Activated CD8-positive, alpha-beta memory T cell treated with anti-CD3 and anti-CD28 coated beads for 4 hours (primary cell): Measurements from ENCODE around the gene HOTAIR.
A peak's percentile ranks its signal among the peaks of the same experiment; 100 is the strongest.

Experiments used
- DNase-seq, 2 donors: peaks; one replicate each; pipeline ENCODE4 v3.0.0-alpha.2; 2020; ENCODE audit warnings: low read depth in 2 of 2

HOTAIR gene

DNA sequence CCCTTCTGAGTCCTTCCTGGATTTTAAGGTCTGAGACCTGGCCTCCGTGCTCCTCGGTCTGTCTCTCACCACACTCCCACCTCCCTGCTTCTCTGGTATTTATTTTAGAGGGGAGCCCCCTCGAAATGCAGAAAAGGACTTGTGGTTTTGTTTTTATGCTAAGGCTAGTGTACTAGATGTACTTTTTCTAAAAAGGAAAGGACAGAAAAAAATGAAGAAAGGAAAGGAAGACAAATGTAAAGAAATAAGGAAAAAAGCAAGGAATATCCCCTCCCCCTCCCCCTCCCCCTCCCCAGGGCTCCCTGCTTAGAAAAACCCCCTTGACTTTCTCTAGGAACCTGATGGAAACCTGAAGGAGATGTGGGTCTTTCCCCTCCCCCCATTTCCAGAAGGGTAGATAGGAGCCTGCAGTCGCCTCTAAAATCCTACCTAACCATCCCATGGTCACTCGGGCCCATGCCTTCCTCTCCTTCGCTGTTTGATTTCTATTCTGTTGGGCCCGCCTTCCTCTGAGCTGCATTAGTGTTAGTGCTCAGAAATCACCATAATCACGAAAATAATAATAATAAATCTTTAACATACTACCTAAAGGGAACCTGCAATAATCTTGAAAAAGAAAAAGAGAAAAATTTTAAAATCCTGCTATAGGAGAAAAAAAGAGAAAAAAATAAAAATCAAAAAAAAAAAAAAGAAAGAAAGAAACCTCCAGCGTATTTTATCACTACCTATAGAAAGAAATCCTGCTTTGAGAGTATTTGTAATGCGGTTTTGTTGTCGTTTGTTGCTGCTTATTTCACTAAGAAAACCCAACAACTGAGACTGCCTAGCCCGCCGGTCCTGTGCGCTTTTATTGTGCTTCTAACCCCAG is 37.1 kb upstream of the HOTAIR start:
- DNase-seq = no peak

DNA sequence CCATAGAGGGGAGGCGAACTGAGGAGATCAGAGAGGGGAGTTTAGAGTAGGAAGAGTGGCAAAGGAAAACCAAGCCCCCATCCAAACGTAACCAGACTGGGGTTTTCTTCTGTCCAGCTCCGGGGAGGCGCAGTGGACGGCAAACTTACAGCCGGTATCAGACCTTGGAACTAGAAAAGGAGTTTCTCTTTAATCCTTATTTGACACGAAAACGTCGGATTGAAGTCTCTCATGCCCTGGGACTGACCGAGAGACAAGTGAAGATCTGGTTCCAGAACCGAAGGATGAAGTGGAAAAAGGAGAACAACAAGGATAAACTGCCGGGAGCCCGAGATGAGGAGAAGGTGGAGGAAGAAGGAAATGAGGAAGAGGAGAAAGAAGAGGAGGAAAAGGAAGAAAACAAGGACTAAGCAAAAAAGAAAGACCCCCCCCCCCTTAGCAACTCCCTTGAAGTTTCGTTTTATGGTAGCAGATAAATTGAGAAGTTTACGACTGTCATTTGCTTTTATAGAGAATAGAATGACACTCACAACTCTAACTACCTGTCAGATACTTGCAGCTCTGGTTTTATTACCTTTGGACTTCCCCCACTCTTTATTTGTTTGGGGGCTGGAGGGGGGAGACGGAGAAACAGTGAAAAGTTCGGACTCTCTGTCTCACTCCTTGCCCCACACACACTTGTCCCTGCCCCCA is 36.4 kb upstream of the HOTAIR start:
- DNase-seq = no peak

DNA sequence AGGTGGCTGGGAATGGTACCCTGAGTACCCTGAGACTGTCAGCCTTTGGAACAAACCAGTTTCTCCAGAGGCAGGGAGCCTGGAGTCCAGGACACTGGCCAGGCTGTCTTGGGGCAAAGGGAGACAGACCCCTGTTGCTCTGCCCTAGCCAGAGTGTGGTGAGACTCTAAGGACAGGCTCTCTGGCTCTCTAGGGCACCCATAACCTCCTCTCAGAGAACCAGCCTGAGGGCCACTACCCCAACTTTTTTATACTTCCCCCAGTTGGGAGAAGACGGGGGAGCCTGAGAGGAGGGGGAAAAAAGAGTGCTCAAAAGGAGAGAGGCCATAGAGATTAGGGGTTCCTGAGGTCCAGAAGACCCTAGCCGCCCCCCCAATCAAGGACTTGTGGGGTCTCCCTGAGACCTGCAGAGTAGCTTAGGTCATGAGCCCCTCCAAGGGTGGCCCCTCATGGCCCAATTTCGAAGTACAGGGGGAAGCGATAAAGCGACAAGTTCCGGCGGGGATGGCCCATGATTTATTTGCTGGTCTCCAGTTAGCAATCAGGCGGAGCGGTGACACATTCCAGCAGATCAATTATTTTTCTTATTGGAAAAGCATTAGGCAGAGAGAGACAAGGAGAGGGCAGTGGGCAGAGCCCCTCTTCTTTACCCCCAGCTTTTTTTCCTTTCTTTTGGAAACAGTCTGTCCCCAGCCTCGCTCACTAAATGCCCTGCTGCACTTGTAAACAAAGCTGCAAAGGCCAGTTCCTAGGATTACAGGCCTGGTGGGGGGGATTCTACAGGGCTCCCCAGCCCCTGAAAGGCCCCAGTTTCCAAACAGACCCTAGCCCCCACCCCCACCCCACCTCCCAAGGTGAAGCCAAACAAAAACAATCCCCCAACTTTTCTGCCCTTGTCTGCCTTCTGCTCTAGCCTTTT is 35.6 kb upstream of the HOTAIR start:
- no peak for DNase-seq

DNA sequence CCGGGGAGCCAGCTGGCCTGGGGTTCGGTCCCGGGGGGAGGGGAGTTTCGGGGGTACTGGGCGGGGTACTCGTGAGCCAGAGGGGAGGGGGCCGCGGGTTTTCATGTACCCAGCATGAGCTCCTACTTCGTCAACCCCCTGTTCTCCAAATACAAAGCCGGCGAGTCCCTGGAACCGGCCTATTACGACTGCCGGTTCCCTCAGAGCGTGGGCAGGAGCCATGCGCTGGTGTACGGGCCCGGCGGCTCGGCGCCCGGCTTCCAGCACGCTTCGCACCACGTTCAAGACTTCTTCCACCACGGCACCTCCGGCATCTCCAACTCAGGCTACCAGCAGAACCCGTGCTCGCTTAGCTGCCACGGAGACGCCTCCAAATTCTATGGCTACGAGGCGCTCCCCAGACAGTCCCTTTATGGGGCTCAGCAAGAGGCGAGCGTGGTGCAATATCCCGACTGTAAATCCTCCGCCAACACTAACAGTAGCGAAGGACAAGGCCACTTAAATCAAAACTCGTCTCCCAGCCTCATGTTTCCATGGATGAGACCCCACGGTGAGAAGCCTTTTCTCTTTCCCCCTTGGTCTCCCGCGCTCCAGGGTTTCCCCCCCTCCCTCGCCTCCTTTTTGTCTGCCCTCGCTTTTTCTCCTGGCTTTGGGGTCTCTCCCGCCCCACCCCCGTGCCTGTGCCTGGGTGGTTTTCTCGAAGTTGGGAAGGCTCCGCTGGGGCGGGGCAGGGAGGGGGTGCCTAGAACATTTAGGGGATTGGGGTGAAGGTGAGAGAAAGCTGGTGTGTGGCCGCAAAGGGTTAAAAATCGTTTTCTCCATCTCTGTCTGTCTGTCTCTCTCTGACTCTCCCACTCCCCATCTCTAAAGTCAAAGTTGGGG is 34.7 kb upstream of the HOTAIR start:
- no peak for DNase-seq

DNA sequence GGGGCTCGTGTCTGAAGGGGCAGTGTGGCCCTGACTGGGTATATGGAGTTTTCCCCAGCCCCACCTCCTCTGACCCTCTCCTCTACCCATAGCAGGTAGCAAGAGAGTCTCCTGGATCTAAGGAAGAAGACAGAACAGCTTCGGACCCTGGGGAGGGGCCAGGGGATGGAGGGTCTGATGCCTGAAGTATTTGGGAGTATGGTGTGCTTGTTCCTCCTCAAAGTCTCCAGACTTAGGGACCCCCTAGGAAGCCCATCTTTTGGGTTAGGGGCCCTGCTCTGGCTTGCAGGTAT is 33.5 kb upstream of the HOTAIR start:
- DNase-seq = no peak

DNA sequence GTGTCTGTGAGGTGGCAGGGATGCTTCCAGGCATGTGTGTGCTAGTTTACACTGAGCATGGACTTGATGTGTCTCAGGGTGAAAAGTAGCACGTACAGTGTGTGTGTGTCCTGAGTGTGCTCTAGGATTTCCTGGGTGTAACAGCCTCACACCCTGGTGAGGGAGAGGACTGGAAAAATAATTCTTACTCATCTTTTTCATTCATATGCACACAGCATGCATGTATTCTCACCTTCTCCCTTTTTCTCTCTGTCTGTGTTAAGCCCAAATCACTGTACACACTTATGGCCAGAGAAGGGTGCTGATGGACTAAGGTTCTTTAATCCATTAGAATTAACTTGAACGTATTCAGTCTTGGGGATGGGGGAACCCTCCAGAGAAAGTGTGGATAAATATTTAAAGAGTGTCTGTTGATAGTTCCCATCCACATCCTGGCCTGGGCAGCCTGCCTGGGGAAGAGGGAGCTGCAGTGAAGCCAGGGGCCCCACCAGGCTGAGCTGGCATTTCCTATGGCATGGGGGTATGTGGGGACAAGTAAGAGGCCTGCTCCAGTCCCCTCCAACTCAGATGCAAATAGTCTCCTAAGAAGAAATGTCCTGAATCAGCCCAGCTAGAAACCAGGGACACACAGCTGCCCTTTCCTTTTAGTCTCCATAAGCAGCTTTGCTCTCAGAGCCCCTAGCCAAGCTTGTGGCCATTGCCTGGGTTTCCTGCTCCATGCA is 32.9 kb upstream of the HOTAIR start:
- DNase-seq = no peak

DNA sequence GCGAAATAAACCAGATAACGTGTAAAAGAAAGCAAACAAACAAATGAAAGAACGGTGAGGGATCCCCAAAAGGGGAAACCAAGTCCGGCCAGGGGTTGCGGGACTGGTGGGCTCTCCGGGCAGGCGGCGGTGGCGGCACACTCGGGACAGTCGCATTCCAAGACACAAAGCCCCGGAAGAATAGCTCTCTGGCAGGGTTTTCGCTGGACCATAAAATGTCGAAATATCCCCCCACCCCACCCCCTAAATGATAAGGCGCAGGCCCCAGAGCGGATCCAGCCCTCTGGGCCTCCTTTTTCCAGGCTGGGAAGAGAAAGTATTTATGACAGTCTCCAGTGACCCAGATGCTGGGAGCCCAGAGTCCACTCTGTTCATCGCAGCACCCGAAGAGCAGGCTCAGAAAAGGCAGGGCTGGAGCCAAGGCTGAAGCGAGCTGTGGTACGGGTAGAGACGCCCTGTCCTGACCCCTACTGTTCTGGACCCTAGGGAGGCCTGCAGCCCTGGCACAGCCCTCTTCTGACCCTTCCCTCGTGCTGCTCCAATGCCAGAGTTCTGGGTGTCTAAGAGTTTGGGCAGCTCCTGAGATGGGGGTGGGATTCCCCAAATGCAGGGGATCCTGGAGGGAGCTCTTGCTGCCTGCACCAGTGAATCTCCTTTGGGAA is 31.9 kb upstream of the HOTAIR start:
- DNase-seq = no peak

DNA sequence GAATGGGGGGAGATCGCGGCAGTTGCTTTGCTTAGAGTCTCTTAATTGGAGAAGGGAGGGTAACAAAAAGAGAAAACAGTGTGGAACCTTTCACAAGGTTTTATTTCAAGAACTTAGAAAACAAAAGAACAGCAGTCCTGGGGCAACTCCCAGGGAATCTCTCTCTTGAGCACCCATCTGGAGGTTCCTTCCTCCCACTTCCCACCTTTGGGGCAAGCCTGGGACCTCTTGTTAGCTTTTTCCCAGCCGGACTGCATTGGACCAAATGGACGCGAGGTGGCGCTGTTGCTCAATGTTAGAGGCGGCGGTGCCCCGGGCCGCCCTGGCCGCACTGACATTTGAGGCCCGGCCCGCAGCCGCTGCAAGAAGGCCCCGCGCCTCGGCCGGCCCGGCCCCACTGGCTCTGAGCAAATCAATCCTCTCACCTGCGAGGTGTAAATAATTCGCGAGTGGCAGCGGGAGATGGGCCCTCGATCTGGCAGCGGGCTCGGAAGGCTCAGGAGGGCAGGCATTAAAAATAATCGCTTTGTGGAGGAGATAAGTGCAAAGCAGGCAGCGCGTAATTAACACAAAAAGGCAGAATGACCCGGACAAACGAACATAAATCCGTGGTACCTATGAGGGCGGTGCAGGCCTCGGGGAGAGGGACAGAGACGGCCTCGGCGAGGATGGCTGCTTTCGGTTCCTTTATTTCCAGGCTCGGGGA is 31.3 kb upstream of the HOTAIR start:
- peak; percentile 64 to 67 for DNase-seq

DNA sequence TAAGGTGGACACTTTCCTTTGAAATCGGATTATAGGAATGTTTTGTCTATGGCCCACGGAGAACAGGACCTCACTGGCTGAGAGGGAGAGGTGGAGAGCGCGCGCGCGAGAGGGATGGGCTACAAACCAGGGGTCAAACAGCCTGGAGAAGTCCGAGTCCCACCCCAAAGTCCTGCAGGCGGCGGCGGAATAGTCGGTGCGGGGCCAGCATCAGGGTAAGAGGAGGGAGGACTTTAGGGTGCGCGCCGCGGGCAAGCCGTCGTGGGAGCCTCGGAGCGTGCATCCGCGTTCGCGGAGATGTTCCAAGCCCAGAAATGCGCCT is 30.7 kb upstream of the HOTAIR start:
- no peak for DNase-seq

DNA sequence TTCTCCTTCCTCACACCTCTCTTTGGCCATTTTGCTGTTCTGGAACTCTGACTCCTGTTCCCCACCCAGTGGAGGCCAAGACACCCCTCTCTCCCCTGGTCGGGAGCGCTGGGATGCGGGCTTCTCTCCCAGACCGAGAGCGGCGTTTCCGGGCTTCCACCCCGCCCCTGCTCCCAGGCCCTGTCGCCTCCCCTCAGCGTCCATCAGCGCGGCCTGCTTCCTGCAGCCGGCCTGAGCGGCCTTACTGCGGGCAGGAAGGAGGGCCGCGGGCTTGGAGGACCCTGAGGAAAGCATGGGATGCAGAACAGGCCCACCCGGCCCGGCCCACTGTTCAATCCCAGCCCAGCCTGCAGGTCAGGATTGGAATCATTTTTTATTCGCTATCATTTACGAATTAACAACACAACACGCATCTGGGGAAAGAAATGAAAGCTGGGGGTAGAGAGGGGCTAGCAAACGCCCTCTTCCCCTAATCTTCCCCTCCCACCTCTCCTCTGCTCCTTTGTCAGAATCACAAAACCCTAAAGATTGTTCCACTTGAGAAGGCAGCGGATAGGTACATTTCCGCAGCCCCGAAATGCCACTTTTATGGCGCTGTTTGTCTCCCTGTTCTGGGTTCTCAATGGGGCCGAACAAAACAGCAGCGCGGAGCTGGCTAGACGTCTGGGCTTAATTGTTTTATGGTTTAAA is 30.2 kb upstream of the HOTAIR start:
- DNase-seq = no peak

DNA sequence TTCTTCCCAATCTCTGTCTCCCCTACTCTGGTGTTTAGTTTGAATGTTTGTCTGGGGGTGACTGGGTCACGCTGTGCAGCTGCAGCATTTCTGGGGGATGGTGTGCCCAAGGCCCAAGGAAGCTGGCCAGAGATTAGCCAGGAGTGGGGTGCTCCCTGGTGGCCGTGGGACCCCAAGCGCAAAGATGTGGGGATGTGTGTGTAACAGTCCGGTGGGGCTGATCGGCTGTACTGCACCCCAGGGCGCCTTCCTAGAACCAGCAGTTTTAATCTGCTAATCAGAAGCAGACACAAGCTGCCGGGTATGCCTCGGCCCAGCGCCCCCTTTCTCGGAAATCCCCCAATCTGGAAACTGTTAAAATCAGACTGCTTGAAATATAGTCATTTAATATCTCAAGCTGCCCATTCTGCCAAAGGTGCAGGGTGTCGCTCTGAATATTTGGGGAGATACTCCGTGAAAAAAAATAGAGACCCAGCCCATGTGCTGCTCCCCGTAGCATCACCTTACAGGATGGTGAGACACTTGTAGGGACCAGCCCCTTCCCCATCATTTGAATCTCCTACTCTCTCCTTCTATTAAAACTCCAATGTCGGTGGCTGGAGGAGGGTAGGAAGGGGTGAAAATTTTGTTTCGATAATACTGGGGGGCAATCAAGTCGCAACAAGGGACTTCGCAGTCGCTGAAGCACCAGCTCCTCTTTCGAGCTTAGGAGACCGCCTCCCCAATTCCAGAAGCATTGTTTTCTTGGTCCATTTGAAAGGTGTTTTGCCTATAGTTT is 29.5 kb upstream of the HOTAIR start:
- no peak for DNase-seq

DNA sequence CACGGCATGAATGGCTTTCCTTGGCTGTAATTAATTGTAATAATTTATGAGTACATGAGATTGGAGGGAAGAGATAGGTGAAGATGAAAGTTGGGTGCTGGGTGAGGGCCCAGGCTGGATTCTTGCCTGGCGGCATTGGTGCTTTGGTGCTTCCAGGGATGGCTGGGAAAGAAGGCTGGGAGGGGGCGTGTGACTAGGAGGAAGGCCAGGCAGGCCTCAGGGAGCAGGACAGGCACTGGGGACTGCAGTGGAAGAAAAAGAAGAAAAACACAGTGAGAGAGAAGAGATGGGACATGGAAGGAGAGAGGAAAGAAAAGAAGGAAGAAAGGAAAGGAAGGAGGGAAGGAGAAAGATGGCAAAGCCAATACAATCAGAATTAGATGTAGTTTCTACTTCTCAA is 28.9 kb upstream of the HOTAIR start:
- DNase-seq = no peak

DNA sequence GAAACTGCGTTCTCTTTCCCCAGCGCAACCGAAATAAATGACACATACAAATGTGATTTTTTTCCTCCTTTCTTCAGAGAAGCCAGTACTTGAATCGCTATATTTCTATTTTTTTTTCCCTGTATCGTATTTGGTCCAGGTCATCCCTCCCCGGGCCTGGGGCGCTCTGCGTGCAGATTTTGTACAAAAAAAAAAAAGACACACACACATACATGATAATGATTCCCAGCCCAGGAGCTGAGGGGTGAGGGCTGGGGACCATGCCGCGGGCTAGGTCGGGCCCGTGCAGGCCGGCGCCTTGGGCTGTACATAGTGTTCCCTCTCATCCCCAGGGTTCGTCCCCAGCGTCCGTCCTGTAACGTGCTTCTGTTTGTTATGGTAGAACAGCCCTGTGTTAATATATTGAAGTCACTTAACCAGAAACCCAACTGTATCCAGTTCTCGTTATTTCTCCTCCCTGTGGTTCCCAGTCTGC is 28.2 kb upstream of the HOTAIR start:
- DNase-seq = no peak

DNA sequence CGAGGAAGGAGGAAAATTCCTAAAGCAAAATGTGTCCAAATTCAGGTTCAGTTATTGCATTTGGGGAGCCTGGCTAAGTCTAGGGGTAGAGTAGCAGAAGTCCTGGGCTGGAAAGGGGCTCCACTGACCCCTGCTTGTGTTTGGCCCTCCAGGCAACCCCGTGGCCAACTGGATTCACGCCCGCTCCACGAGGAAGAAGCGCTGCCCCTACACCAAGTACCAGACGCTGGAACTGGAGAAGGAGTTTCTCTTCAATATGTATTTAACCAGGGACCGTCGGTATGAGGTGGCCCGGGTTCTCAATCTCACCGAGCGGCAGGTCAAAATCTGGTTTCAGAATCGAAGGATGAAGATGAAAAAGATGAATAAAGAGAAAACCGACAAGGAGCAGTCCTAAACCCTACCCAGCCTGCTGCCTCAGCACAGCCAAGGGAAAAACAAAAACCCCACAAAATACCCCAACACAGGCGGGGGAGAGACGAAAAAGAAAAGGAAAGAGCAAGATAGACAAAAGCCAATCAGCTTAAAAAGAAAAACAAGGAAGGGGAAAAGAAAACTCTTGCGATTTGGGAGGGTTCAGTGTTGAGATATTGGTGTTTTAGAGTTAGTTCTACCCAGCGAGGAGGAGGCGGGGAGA is 27.6 kb upstream of the HOTAIR start:
- DNase-seq = no peak

DNA sequence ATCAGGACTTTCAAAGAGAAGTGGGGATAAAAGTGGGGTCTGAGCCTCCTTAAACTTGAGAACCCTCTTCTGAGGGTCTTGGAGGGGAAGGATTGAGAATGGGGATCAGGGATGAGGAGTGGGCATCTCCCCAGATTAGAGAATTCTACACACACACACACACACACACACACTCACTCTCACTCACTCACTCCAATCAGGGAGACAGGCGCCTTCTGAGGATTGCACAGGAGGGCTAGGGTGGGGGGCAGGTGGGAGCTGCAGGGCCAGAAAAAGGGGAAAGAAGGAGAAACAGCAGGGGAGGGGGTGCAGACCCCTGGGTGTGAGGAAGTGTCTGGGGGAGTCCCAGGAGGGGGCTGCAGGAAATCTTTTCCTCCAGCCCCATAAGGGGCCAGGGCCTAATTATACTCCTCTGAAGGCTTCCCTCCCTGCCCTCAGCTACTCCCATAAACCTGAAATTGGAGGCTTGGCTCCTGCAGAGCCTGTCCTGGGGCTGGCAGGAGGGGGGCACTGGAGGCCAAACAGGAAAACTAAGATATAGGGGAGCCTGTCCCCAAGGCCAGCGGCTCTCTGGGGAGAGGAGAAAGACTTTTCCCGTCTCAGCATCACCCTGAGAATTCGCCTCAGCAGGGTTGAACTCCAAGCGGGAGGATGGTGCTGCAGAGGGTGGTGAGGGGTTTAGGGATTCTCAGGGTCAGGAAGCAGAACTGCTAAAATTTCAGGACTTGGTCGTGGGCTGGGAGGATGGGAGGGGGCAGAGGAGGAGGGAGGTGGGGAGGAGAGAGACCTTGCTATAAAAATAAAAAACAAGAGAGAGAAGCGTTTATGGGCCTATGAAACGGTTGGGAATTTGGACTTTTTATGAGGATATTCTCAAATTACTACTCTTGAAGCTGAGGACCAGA is 26.8 kb upstream of the HOTAIR start:
- DNase-seq = no peak
